ENCODE data around the gene BTBD18.
"Not testable (repeated sequence)": the region's sequence is repeated elsewhere in the genome, so short reads cannot be mapped to it uniquely, and the experiment has no call there.

Gene BTBD18

DNA sequence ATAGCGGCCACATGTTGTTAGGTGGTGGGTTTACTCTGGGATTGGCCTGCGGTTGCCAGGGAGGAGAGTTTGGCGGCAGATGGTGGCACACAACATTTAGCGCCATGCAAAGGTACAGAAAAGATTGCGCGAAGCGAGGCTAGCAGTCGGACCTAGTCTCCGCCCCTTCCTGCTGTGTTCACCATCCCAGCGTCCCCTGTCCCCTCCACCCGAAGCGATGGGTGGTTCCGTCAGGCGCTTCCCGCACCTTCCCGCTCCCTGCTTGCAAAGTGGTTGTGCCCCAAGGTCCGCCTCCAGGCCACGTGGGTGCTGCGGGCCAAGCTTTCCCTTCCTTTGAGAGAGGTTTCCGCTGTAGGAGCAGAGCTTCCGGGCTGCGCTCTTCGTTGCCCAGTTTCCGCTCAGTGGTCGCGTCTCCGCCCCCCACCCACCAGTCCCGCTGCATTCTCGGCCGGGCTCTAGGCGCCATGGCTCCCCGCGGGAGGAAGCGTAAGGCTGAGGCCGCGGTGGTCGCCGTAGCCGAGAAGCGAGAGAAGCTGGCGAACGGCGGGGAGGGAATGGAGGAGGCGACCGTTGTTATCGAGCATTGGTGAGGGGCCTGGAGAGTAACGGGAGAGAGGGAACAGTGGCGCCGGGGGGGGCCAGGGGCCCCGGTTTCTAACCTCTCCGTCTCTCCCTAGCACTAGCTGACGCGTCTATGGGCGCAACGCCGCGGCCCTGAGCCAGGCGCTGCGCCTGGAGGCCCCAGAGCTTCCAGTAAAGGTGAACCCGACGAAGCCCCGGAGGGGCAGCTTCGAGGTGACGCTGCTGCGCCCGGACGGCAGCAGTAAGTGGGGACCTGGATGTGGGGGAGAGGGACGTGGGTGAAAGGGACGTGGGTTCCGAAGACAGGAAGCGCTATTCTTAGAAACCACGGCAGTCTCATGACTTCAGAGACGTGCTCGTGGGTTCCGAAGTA, 10.2 kb downstream of the BTBD18 start, which contains the start of gene SELENOH:
Gene SELENOH, plus strand, starts transcription at position 360 of the 955 bp plus-strand sequence. Its CDS starts 105 bp downstream, at position 465.
- Histone ChIP-seq H3K9me3 (ENCODE audit: control insufficient read depth in 5 of 5, low read length in 5 of 5) (no peaks in the 10 kb centered on the region), H3K4me1 (ENCODE audit: control insufficient read depth in 5 of 5, insufficient read depth in 5 of 5, low read length in 5 of 5) (peaks cover 6 to 30% (median 21%) of the 10 kb centered on the region in 5 donors), H3K9ac (ENCODE audit: low read length in 5 of 5) (peak within 1 kb of the TSS; percentile 88 to 98 (median 93)), H3K4me3 (ENCODE audit: low read depth in 1 of 5, low read length in 5 of 5) (peak within 1 kb of the TSS; percentile 81 to 96 (median 86)), H3K27ac (ENCODE audit: low read depth, low read length) (peak within 1 kb of the TSS; percentile 89), H3K36me3 (ENCODE audit: control insufficient read depth in 5 of 5, insufficient read depth in 5 of 5, low read length in 5 of 5) (peaks cover 11 to 59% (median 49%) of the 10 kb centered on the region in 5 donors), H3K27me3 (ENCODE audit: control insufficient read depth in 5 of 5, insufficient read depth in 4 of 5, low read length in 5 of 5) (no peaks in the 10 kb centered on the region)

- no peak overlapping the region for H3K4me3 ChIP-seq (ENCODE audit: low read depth in 1 of 5, low read length in 5 of 5)
- H3K9me3 ChIP-seq (ENCODE audit: control insufficient read depth in 5 of 5, low read length in 5 of 5): no peaks in the 10 kb centered on the region
- no peak overlapping the region for H3K9ac ChIP-seq (ENCODE audit: low read length in 5 of 5)
- H3K27me3 ChIP-seq (ENCODE audit: control insufficient read depth in 5 of 5, insufficient read depth in 4 of 5, low read length in 5 of 5): no peaks in the 10 kb centered on the region
- peaks cover 11 to 23% (median 21%) of the 10 kb centered on the region in 5 donors for H3K36me3 ChIP-seq (ENCODE audit: control insufficient read depth in 5 of 5, insufficient read depth in 5 of 5, low read length in 5 of 5)
- no peak overlapping the region for H3K27ac ChIP-seq (ENCODE audit: low read depth, low read length)
- H3K4me1 ChIP-seq (ENCODE audit: control insufficient read depth in 5 of 5, insufficient read depth in 5 of 5, low read length in 5 of 5): peaks cover 0 to 4% (median 2%) of the 10 kb centered on the region in 5 donors
Observed at GRCh38 chr11:57735619-57736298, 15.9 kb downstream of the BTBD18 start.

DNA sequence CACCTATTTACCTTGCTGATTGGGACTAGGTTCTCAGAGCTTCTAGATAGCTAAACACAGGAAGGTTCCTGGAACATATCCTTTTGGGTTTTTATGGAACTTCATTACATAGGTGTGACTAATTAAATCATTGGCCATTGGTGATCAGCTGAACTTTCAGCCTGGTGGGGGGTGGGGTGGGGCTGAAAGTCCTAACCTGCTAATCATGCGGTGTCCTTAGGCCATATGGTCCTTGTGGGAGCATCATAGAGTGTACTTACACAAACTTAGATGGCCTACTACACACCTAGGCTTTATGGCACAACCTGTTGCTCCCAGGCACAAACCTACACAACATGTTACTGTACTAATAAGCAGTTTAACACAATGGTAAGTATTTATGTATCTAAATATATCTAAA, 19.0 kb downstream of the BTBD18 start:
- H3K27me3 ChIP-seq (ENCODE audit: control insufficient read depth in 5 of 5, insufficient read depth in 4 of 5, low read length in 5 of 5): no peaks in the 10 kb centered on the region
- H3K4me1 ChIP-seq (ENCODE audit: control insufficient read depth in 5 of 5, insufficient read depth in 5 of 5, low read length in 5 of 5): no peaks in the 10 kb centered on the region
- H3K4me3 ChIP-seq (ENCODE audit: low read depth in 1 of 5, low read length in 5 of 5): no peak overlapping the region
- H3K9ac ChIP-seq (ENCODE audit: low read length in 5 of 5): no peak overlapping the region
- H3K9me3 ChIP-seq (ENCODE audit: control insufficient read depth in 5 of 5, low read length in 5 of 5): no peaks in the 10 kb centered on the region
- H3K27ac ChIP-seq (ENCODE audit: low read depth, low read length): no peak overlapping the region
- H3K36me3 ChIP-seq (ENCODE audit: control insufficient read depth in 5 of 5, insufficient read depth in 5 of 5, low read length in 5 of 5): peaks cover 3 to 7% (median 4%) of the 10 kb centered on the region in 5 donors

DNA sequence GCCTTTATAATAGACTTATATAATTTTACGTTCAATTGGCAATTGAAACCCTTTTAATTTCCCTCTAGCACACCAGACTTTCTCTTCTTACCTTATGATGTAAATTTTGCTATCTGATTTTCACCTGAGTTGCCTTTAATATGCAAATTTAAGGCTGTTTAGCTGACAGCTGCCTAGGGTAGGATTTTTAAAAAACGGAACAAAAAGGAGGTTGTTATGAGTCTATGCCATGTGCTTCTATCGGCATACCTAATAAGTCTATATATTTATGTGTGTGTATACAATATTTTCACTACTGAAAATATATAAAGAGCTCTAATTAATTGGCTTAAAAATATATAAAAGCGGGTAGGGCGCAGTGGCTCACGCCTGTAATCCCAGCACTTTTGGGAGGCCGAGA, 22.1 kb downstream of the BTBD18 start:
- no peak overlapping the region for H3K27ac ChIP-seq (ENCODE audit: low read depth, low read length)
- peaks cover 0 to 2% (median 0%) of the 10 kb centered on the region in 5 donors for H3K36me3 ChIP-seq (ENCODE audit: control insufficient read depth in 5 of 5, insufficient read depth in 5 of 5, low read length in 5 of 5)
- H3K9me3 ChIP-seq (ENCODE audit: control insufficient read depth in 5 of 5, low read length in 5 of 5): no peaks in the 10 kb centered on the region
- H3K4me3 ChIP-seq (ENCODE audit: low read depth in 1 of 5, low read length in 5 of 5): no peak overlapping the region
- H3K27me3 ChIP-seq (ENCODE audit: control insufficient read depth in 5 of 5, insufficient read depth in 4 of 5, low read length in 5 of 5): no peaks in the 10 kb centered on the region
- no peaks in the 10 kb centered on the region for H3K4me1 ChIP-seq (ENCODE audit: control insufficient read depth in 5 of 5, insufficient read depth in 5 of 5, low read length in 5 of 5)
- H3K9ac ChIP-seq (ENCODE audit: low read length in 5 of 5): no peak overlapping the region

GRCh38 chr11:57728829-57729228, 22.8 kb downstream of the BTBD18 start:
- H3K36me3 ChIP-seq (ENCODE audit: control insufficient read depth in 5 of 5, insufficient read depth in 5 of 5, low read length in 5 of 5): peaks cover 0 to 2% (median 0%) of the 10 kb centered on the region in 5 donors

GRCh38 chr11:57727185-57727584, 24.4 kb downstream of the BTBD18 start:
- Histone ChIP-seq H3K9me3 (ENCODE audit: control insufficient read depth in 5 of 5, low read length in 5 of 5) (no peaks in the 10 kb centered on the region), H3K4me3 (ENCODE audit: low read depth in 1 of 5, low read length in 5 of 5) (no peak overlapping the region), H3K27ac (ENCODE audit: low read depth, low read length) (no peak overlapping the region), H3K27me3 (ENCODE audit: control insufficient read depth in 5 of 5, insufficient read depth in 4 of 5, low read length in 5 of 5) (no peaks in the 10 kb centered on the region), H3K36me3 (ENCODE audit: control insufficient read depth in 5 of 5, insufficient read depth in 5 of 5, low read length in 5 of 5) (peaks cover 0 to 2% (median 0%) of the 10 kb centered on the region in 5 donors), H3K9ac (ENCODE audit: low read length in 5 of 5) (no peak overlapping the region), H3K4me1 (ENCODE audit: control insufficient read depth in 5 of 5, insufficient read depth in 5 of 5, low read length in 5 of 5) (no peaks in the 10 kb centered on the region)

More at GRCh38 chr11:57728829-57729228, 22.8 kb downstream of the BTBD18 start:
- Histone ChIP-seq H3K27me3 (ENCODE audit: control insufficient read depth in 5 of 5, insufficient read depth in 4 of 5, low read length in 5 of 5) (no peaks in the 10 kb centered on the region), H3K27ac (ENCODE audit: low read depth, low read length) (no peak overlapping the region), H3K4me1 (ENCODE audit: control insufficient read depth in 5 of 5, insufficient read depth in 5 of 5, low read length in 5 of 5) (no peaks in the 10 kb centered on the region), H3K9ac (ENCODE audit: low read length in 5 of 5) (no peak overlapping the region), H3K4me3 (ENCODE audit: low read depth in 1 of 5, low read length in 5 of 5) (no peak overlapping the region), H3K9me3 (ENCODE audit: control insufficient read depth in 5 of 5, low read length in 5 of 5) (no peaks in the 10 kb centered on the region)

- H3K4me1 ChIP-seq (ENCODE audit: control insufficient read depth in 5 of 5, insufficient read depth in 5 of 5, low read length in 5 of 5): peaks cover 3 to 23% (median 21%) of the 10 kb centered on the region in 5 donors
- H3K27ac ChIP-seq (ENCODE audit: low read depth, low read length); H3K9ac ChIP-seq (ENCODE audit: low read length in 5 of 5); H3K4me3 ChIP-seq (ENCODE audit: low read depth in 1 of 5, low read length in 5 of 5); H3K9me3 ChIP-seq (ENCODE audit: control insufficient read depth in 5 of 5, low read length in 5 of 5); H3K27me3 ChIP-seq (ENCODE audit: control insufficient read depth in 5 of 5, insufficient read depth in 4 of 5, low read length in 5 of 5): not testable (repeated sequence)
- peaks cover 0 to 12% (median 4%) of the 10 kb centered on the region in 5 donors for H3K36me3 ChIP-seq (ENCODE audit: control insufficient read depth in 5 of 5, insufficient read depth in 5 of 5, low read length in 5 of 5)
Observed at GRCh38 chr11:57716726-57717125, 34.9 kb downstream of the BTBD18 start.

- Histone ChIP-seq H3K27me3 (ENCODE audit: control insufficient read depth in 5 of 5, insufficient read depth in 4 of 5, low read length in 5 of 5) (no peaks in the 10 kb centered on the region), H3K36me3 (ENCODE audit: control insufficient read depth in 5 of 5, insufficient read depth in 5 of 5, low read length in 5 of 5) (peaks cover 0 to 7% (median 0%) of the 10 kb centered on the region in 5 donors), H3K4me1 (ENCODE audit: control insufficient read depth in 5 of 5, insufficient read depth in 5 of 5, low read length in 5 of 5) (peaks cover 3 to 39% (median 34%) of the 10 kb centered on the region in 5 donors), H3K9me3 (ENCODE audit: control insufficient read depth in 5 of 5, low read length in 5 of 5) (no peaks in the 10 kb centered on the region), H3K27ac (ENCODE audit: low read depth, low read length) (no peak overlapping the region), H3K9ac (ENCODE audit: low read length in 5 of 5) (peak overlapping the region in 3 of 5 donors; percentile 91 to 99 (median 97)), H3K4me3 (ENCODE audit: low read depth in 1 of 5, low read length in 5 of 5) (peak overlapping the region; percentile 97 to 100 (median 100))
Observed at GRCh38 chr11:57713835-57714234, 37.8 kb downstream of the BTBD18 start.

DNA sequence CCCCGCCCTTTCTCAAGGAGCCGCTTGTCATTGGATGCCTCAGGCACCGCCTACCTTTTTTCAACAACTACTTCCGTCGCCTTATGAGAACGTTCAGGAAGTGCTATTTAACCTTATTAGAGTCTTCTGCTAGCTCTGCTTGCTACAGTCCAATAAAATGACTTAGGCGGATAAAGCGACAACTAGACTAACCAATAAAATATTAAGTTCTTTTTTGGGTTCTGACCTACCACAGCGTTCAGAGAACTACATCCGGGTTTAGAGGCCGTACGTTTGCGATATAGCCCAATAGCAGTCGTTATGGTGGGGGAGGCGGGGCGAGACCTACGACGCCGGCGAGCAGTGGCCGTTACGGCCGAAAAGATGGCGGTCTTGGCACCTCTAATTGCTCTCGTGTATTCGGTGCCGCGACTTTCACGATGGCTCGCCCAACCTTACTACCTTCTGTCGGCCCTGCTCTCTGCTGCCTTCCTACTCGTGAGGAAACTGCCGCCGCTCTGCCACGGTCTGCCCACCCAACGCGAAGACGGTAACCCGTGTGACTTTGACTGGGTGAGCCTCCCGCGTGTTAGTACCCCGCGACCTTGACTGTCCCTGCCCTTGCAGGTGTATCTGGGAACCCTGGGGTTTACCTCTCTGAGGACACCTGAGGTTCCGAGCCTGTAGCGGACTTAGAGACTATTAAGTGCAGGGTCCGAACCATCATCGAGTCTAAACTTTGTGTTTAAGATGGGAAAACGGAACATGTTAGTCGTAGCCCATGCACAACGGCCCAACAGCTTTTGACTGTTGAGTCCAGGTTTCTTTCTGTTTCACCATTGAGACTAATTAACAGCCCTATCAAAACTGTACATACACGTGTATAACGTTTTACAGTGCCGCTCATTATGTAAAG, 39.1 kb downstream of the BTBD18 start, which contains the start of gene TMX2:
Gene TMX2, plus strand, starts transcription at position 338 of the 895 bp plus-strand sequence. Its CDS starts 26 bp downstream, at position 364.
- Histone ChIP-seq H3K4me3 (ENCODE audit: low read depth in 1 of 5, low read length in 5 of 5) (peak within 1 kb of the TSS; percentile 97 to 100 (median 100)), H3K9ac (ENCODE audit: low read length in 5 of 5) (peak within 1 kb of the TSS; percentile 48 to 99 (median 94)), H3K36me3 (ENCODE audit: control insufficient read depth in 5 of 5, insufficient read depth in 5 of 5, low read length in 5 of 5) (no peaks in the 10 kb centered on the region), H3K9me3 (ENCODE audit: control insufficient read depth in 5 of 5, low read length in 5 of 5) (no peaks in the 10 kb centered on the region), H3K4me1 (ENCODE audit: control insufficient read depth in 5 of 5, insufficient read depth in 5 of 5, low read length in 5 of 5) (peaks cover 3 to 39% (median 34%) of the 10 kb centered on the region in 5 donors), H3K27ac (ENCODE audit: low read depth, low read length) (peak within 1 kb of the TSS; percentile 84), H3K27me3 (ENCODE audit: control insufficient read depth in 5 of 5, insufficient read depth in 4 of 5, low read length in 5 of 5) (no peaks in the 10 kb centered on the region)

Measured in subcutaneous abdominal adipose tissue (tissue), 5 donors.